ACHN (cell line): ENCODE data around the gene ACTR8.

Experiments used
- DNase-seq: peaks from one replicate; pipeline ENCODE4 v3.0.0-alpha.2; 2015
- in situ Hi-C: cut with HindIII; loops from 2 replicates; pipeline ENCODE4 v1.10.0; 2017; ENCODE audit warnings: low sequenced_read_pairs, low pct_ligation_motif_present, low pct_unique_long_range_greater_than_20kb

Gene ACTR8

DNA sequence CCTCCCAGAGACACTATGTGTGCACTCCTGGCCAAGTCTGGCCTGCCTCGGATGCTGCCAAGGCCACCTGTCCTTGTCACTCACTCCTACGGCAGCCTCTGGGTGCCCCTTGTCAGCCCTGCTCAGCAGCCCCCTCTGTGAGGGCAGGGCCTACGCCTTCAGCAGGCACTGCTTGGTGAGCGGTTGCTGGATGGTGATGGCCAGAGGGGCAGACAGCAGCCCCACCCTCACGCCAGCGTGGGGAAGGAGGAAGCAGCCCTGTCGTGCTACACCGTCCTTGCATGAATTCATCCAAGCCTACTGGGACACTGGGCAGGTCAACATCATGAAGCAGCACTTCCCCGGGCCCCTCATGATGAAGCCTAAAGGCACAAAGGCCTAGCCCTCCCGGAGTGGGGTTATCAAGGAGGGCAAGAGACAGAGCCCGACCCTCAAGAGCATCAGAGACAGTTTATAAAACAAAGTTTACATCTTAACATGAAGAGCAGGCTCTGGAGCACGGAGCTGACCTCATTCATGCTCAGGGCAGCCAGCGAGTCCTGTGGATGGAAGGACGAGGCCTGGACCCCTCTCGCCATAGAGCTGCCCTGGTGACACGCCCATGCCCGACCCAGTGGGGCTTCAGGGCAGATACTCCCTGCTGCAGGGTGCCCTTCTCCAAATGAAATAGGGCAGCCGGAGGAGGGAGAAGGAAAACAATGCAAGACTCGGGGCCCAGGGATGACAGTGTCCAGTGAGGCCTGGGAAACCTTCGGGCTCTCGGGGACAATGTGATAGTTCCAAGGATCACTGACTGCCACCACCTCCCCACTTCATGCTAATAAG, 61.0 kb downstream of the ACTR8 start:
- in situ Hi-C loops, result no loop called here
- DNase-seq, result no peak

DNA sequence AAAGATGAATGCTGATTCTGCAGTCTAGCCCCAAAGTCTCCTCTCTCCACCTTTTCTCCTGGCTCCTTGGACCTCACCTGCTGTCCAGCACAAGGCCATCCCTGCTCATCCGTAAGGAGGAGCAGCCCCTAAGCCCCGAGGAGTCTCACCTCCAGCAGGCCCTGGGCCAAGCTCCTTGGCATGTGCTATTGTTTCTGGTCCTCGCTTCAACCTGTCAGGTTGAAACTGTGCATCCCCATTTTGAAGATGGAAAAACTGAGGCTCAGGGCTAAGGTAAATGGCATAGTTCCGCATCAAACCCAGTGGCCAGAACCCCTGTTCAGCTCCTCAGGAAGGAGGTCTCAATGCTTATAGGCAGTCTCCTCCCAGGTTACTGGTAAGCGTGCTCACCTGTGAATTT, 61.9 kb downstream of the ACTR8 start:
- in situ Hi-C loops, result no loop called here
- DNase-seq, result no peak

DNA sequence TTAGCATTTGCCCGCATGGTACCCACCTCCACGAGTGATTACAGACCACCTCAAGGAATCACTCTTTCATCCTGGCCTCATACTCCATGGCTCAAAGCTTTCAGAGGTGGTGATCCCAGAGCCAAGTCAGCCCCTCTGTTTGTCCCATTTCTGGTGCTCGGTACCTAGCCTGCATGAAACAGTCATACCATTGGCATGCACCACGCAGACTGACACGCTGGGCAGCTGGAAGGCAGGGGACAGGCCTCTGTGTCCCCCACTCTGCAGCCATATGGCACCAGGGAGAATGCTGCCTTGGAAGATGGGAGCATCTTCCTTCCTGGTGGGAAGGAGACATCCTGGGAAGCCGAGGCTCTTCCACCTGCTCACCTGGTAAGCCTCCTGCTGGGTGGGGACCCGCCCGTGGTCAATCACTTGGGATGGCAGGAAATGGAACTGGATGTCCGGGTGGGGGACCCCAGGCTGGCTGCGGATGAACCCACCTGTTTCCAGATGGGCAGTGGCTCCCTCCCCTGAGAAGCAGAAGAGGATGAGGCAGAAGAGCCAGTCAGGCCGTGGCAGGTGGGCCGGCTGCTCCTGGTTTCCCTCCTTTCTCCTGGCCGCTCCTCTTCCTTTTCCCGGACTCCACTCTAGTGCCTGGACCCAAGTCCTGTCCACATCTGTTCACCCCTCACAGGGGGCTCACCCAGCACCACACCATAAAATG, 62.6 kb downstream of the ACTR8 start:
- in situ Hi-C loops, result no loop called here

DNA sequence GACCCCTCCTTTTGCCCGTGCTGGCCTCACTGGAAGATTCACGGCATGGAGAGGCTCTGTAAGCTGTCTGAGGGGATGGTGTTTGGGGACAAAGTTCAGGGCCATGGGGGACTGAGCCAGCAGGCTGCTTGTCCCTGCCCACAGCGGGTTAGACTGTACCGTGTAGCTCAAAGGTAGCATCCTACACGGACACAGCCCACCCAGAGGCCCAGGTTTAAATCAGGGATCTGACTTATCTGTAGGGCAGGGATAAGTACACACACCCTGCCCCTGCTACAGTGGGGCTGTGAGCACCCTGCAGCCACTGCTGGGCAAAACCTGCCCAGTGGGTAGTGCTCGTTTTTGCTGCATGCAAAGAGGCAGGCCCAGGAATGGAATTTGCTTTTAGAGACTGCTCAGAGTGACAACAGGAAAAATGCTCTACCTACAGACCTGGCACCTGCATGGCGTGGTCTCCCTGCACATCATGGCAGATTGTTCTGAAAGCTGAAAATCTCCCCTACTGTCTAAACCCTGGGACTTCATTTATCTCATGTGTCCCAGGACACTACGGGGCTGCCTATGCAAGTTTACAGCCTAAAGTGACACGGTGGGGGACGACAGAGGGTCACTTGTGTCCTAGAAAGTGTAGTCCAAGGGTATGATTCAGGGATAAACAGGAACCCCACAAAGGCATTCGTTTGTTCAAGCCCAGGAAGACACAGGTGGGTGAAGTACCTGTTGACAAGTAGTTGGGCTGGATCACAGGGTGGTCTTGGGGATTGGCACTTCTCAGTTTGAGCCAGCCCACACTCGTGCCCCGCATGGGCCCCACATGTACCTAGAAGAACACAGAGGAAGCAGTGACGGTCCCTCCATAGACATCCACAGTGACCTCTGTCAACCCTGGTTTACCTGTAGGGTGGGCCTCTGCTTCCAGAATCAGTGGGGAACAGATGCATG, 63.5 kb downstream of the ACTR8 start:
- no peak for DNase-seq
- in situ Hi-C loops, result no loop called here

More for the DNA sequence above, 62.6 kb downstream of the ACTR8 start:
- DNase-seq, result no peak

DNA sequence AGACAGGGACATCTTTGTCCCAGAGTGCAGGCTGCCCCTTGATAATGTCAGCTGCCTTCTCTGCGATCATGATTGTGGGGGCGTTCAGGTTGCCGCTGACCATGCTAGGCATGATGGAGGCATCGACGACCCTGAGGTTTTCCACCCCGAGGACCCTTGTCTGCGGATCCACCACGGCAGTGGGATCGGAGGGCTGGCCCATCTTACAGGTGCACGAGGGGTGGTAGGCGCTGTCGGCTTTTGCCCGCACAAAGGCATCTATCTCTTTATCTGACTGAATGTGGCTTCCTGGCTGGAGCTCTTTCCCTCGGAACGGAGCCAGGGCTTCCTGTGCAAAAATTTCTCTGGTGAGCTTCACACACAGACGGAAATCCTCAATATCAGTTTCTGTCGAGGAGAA, 64.1 kb downstream of the ACTR8 start:
- no peak for DNase-seq
- in situ Hi-C loops, result no loop called here

DNA sequence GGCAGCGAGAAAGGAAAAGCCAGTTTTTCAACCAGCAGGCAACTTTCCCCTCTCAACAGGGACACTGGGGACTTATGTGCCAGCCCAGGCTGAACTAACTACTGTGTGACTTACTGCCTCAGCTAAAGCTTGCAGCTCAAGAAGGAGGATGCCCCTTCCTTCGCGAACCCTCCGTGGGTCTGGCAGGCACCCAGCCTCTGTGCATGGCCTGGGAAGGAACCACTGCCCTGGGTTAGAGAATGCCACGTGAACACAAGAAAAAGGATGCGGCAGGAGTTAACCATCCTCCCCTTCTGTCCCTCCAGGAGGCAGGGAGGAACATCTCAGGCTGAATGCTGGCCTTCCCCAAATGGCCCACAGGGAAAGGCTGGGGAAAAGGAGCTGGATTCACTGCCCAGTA, 64.7 kb downstream of the ACTR8 start:
- DNase-seq, result no peak
- in situ Hi-C loops, result no loop called here
